Measurements from ENCODE around the gene GBGT1. TPM values are rescaled to one million over a fixed set of nuclear protein-coding genes. Genes with fewer than 3 reads are reported as not detected.
A peak's percentile ranks its signal among the peaks of the same experiment; 100 is the strongest.

The GBGT1 gene
- total and polyA plus RNA-seq, 9 of the 15 experiments (the other 6 are each of a cell fraction or from before 2014, with no cell fraction given) = 0.55 to 25.8 (median 13.7) TPM

- Histone ChIP-seq H3K4me2 (ENCODE audit: insufficient read depth, low read length) (no peak overlapping the region; the same call in 1 of the 2 replicates), H3K27me3 (ENCODE audit: control insufficient read depth in 2 of 2, insufficient read depth in 2 of 2, low read length in 2 of 2) (no peaks in the 10 kb centered on the region), H4K20me1 (replicated peaks; ENCODE audit: control insufficient read depth, insufficient read depth, low read length) (peaks cover 27% of the 10 kb centered on the region; the same call in 1 of the 2 replicates), H2AFZ (ENCODE audit: low read depth, low read length) (no peak overlapping the region), H3K9me1 (ENCODE audit: control insufficient read depth, insufficient read depth, low read length) (peaks cover 9% of the 10 kb centered on the region), H3K9me3 (replicated peaks; ENCODE audit: control insufficient read depth, insufficient read depth, low read depth, low read length) (no peaks in the 10 kb centered on the region), H3K79me2 (ENCODE audit: control insufficient read depth, insufficient read depth, low read length) (peaks cover 95% of the 10 kb centered on the region), H3K9ac (ENCODE audit: insufficient read depth in 1 of 2, low read depth in 2 of 2, low read length in 2 of 2) (peak overlapping the region in 1 of 2 experiments; percentile 85; a peak in 2 of 4 replicates), H3K36me3 (ENCODE audit: control insufficient read depth, insufficient read depth, low read length) (peaks cover 28% of the 10 kb centered on the region; the same call in 1 of the 3 replicates), H3K4me1 (replicated peaks in 1 of 2; ENCODE audit: control insufficient read depth in 2 of 2, insufficient read depth in 2 of 2, low read length in 2 of 2) (peaks cover 65 to 82% of the 10 kb centered on the region in 2 experiments), H3K27ac (ENCODE audit: extremely low read depth, low read depth, low read length) (peak overlapping the region; percentile 45; the same call in 2 of the 3 replicates), H3K4me3 (no peak overlapping the region)
- FAIRE-seq = peak; percentile 71
- BruUV-seq (replicated peaks) = no TSS peak
- 0 out of 3 replicates have a peak, but pooled peaks have one; percentile 6 for ATAC-seq
- peak in 2 of 4 experiments; percentile 52 to 56 for DNase-seq (ENCODE audit: extremely low read depth in 1 of 4, low spot score in 3 of 4)
- WGBS (ENCODE audit: insufficient coverage, low coverage, missing lambda C conversion rate) = 59% methylated on average over 16 of the region's 18 CpGs
- in situ Hi-C loops (cut with MboI) = no loop called here
- intact Hi-C loops (cut with micrococcal nuclease) = no loop called here
- POLR2A ChIA-PET = interaction anchor here (0.8 to 1.8 kb wide), 7 partner anchors 8 to 162 kb away, joined by 3 to 10 read pairs (median 4); no protein-coding TSS in a partner anchor
- CTCF ChIA-PET (ENCODE audit: low intra/inter-chr PET ratio) = interaction anchor here (3.4 kb wide), 1 partner anchor 40 kb away, joined by 26 read pairs; no protein-coding TSS in a partner anchor
- TF ChIP-seq ARID3A (IDR thresholded peaks at IDR 0.05; ENCODE audit: borderline replicate concordance, low read depth, low read length) (no peak), MTA3 (IDR thresholded peaks at IDR 0.05; ENCODE audit: borderline replicate concordance) (no peak), MAX (CRISPR knock-in tag; IDR thresholded peaks at IDR 0.05) (peak; percentile 21; the same call in 1 of the 2 replicates), PPARD (CRISPR knock-in tag; IDR thresholded peaks at IDR 0.05) (no peak), ZNF76 (CRISPR knock-in tag; IDR thresholded peaks at IDR 0.05; ENCODE audit: borderline replicate concordance) (no peak), ZNF395 (CRISPR knock-in tag; IDR thresholded peaks at IDR 0.05) (0 out of 2 replicates have a peak, but pooled peaks have one; percentile 1), ZNF311 (CRISPR knock-in tag; IDR thresholded peaks at IDR 0.05) (no peak), TCFL5 (CRISPR knock-in tag; conservative IDR thresholded peaks at IDR 0.05) (no peak), NR4A1 (CRISPR knock-in tag; IDR thresholded peaks at IDR 0.05) (no peak), NR4A1 (tag; IDR thresholded peaks at IDR 0.05) (0 out of 2 replicates have a peak, but pooled peaks have one; percentile 16), ARNT (IDR thresholded peaks at IDR 0.05) (no peak), EZH2 (IDR thresholded peaks at IDR 0.05; ENCODE audit: borderline replicate concordance, low read depth, low read length) (no peak), SMARCB1 (IDR thresholded peaks at IDR 0.05; ENCODE audit: insufficient read length, low read depth) (no peak), VEZF1 (CRISPR knock-in tag; IDR thresholded peaks at IDR 0.05) (peak; percentile 17; the same call in 1 of the 2 replicates), LARP7 (IDR thresholded peaks at IDR 0.05) (no peak)
These were observed 20.8 kb downstream of the GBGT1 start for GRCh38 chr9:133142684-133143622.

Data from K562 (cell line).